HG03521 (cell line): ENCODE data around the gene GTF2I.
"Not testable (repeated sequence)": the region's sequence is repeated elsewhere in the genome, so short reads cannot be mapped to it uniquely, and the experiment has no call there.

Source experiments
- ATAC-seq: cut with Tn5 transposase; IDR thresholded peaks from one replicate; pipeline ENCODE4 v1.9.1; 2021; ENCODE audit warnings: mild to moderate bottlenecking, moderate library complexity; ENCODE audit not compliant: unreplicated experiment

The GTF2I gene

DNA sequence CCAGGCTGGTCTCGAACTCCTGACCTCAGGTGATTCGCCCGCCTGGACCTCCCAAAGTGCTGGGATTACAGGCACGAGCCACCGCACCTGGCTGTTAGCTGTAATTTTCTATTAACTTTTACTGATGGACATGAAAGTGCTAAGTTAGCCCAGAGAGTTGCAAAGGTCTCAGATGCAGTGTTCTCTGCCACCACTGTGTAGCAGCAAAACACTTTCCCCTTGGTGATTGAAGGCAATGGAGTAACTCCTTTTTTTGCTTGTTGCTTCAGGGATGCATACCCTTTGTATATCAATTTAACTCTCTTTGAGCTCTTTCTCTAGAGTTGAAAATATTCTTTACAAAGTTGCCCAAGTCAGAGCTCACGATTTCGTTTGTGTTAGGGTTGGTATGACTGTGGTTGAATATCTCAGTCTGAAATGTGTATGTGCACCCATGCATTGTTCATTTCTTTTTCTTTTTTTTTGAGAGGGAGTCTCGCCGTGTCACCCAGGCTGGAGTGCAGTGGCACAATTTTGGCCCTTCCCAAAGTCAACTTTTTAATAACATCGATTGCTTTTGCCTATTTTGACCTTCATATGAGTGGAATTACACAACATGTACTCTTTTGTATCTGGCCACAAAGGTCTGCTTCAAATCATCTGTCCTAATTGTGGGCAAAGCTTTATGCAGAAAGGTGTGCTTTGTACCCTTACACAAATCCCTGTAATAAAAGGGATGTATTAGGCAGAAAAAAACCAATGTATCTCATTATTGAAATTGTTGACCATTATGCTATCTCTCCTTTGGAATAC is 52.6 kb downstream of the GTF2I start:
- ATAC-seq: no peak

DNA sequence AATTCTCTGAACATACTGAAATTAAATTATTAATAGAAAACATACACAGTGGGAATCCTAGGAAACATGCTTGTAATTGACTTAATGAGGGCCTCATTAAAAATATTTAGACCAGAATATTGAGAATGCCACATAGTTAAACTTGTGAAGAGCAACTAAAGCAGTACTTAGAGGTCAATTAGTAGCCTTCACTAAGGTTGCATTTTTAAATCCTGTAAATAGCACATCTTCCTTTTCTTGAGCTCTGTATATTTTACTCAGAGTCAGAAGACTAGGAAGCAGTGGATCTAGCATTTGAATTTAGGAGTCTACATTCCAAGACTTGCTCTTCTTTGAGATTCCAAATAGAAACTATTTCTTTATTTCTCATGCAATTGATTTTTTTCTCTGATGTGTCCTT is 56.0 kb downstream of the GTF2I start:
- no peak for ATAC-seq

DNA sequence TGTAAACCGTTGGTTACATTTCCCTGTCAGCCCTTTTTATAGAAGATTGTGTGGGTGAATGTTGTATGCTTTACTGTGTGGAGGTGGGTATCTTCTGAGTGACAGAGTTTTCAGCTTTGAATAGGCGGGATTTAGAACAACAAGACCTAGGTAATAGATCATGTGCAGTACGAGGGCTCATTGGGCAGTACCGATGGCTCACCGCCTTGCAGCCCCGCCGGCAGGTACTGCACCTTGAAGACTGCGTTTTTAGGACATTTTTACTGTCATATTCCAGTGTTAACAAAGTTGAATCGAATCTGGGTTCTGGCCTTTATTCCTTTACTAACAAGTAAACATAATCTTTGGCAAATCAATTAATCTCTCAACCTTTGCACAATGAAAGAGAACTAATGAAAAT is 60.4 kb downstream of the GTF2I start:
- ATAC-seq: no peak

DNA sequence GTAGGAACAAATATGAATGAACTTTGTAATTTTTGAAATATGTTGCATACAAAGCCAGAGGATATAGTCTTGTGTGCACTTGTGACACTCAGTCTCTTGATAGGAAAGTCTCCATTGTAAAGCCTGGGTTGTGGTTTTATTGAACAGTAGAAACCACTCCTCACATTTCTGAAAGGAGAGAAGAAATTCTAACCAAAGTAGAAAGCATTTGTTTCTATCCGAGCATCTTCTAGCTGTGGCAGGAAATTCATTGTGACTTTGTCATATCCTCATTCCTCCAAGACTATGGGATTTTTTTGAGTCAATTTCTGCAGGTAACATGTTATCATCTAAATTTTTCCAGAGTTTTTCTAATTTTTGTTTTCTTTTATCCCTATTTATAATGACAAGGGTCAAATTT is 60.8 kb downstream of the GTF2I start:
- no peak for ATAC-seq

DNA sequence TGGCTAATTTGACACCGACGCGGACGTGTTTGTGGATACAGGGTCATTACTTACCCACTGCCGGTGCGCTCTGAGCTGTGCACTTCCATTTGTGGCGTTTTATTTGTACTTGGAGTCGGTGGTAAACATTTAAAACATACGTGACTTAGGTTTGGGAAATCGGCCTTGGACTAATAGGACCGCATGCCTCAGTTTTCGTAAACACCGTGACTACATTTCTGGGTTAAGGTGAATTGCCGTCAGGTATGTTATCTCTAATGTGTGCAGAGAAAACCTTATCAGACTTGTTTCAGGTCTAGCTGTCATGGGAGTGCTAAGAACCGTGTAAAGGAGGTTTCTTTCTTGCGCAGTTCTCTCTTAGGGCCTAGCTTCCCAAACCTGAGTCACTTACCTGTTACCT is 64.6 kb downstream of the GTF2I start:
- ATAC-seq: no peak

DNA sequence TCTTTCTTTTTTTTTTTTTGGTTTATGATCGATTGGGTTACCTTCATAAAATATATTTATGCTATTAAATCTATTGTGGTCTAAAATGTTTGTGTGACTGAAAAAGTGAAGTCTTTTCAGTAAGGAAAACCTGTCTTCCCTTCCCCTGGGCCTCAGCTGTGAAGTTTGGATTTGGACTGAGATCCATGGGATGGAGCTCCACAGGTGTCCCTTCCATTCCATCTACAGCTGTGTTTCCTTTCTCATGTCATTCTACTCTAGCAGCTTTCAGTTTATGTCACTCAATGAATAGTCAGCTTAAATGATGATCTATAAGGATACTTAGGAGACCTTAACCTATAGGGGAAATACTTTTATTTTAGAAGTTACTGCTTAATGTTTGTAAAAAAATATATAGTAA is 68.3 kb downstream of the GTF2I start:
- no peak for ATAC-seq

DNA sequence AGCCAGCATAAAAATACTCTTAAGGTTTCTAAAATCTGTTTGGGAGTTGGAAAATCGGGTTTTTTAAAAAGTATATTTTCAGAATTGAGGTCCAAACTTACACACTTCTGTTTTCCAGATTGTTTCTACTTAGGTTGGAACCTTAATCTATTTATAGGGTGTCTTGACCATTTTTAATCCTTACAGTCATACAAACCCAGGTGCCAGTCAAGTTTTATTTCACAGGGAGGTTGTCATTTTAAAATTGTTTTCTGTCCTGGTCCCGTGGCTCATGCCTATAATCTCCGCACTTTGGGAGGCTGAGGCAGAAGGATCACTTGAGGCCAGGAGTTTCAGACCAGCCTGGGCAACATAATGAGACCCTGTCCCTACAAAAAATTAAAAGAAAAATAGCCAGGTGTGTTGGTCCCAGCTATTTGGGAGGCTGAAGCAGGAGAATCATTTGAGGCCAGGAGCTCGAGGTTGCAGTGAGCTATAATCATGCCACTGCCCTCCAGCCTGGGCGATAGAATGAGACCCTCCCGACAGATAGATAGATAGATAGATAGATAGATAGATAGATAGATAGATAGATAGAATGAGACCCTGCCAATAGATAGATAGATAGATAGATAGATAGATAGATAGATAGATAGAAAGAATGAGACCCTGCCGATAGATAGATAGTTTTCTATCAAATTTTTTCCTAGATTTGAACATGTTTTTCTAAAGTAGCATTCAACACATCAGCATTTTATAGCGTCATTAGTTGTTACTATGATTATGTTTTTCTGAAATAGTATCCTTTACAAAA is 69.0 kb downstream of the GTF2I start:
- no peak for ATAC-seq

DNA sequence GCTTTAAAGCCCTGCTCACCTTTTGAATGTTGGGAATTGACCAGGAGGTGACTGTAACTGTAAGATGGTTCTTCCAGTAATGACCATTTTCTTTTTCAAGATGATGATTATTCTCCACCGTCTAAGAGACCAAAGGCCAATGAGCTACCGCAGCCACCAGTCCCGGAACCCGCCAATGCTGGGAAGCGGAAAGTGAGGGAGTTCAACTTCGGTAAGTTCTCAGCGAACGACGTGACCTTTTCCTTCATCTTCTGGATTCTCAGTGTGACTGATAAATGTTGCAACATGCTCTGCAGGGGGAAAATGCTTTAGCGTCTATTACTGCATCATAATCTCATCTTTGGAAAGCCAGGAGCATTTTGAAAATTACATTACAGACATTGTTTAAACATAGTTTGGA is 71.2 kb downstream of the GTF2I start:
- ATAC-seq: not testable (repeated sequence)

DNA sequence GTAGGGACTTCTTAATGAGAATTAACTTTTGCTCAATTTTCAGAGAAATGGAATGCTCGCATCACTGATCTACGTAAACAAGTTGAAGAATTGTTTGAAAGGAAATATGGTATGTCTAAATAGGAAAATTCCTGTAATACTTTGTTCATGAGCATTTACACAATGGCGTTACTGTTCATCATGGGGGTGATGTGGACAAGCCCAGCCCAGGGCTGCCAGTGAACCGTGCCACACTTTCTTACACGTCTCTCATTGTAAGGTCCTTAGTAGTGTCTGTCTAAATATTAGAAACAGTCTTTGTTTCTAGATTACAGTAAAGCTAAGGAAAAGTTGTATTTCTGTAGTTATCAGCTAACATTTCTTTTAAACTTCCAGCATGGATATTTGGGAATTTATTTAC is 72.7 kb downstream of the GTF2I start:
- ATAC-seq: not testable (repeated sequence)

DNA sequence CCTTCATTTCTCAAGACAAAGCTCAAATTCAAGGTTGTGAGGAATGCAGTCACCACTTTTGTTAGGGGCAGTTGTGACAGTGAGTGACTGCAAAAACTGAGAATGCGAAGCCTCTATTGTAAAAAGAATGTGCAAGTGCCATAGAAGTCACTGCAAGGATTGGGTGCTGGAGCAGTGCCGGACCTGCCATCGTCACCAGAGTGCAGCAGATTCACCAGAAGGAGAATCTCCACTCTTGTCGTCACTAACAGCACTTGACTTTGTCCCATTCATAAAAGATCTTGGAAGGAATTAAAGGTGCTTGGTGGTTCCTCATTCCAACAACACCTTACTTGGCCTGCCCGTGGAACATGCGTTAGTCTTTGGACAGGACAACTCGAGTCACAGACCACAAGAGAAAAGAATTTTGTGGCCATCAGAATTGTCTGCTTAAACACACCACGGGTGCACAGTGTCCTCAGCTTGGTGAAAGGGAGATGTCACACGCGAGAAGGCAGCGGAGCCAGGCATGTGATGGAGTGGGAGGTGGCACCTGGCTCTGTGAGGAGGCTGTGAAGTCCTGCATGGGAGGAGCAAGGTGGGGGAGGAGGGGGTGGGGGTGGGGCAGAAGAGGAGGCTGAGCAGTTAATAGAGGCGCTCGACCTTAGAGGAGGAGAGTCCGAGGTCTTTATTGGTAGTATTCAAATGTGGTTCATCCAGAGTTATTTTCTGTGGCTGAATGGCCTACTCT is 82.6 kb downstream of the GTF2I start:
- ATAC-seq: not testable (repeated sequence)

DNA sequence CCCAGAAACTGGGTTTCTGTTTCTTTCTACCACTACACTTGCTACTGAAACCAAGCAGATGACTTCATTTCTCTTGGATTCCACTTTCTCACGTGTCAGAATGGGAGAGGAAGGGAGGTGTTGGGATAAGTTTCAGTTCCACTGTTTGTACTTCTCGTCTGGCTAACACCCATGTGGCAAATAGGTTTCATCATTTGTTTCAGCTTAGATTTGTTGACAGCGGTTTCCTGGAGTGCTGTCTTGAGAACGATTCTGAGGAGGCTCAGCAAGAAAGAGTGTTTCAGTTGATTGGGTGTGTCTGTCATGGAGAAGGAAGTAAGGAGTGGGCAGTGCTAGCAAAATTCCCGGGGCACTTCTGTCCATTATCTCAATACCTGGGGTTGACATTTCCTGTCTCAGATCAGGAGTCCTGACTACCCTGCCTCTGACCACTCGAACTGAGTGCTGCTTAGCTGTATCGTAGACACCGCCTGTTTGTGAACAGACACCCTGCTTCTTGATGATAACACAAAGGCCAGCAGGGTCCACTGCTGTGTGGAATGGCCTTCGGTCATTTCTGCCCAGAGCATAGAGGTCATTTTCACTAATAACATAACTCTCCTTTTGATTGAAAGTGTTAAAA is 86.5 kb downstream of the GTF2I start:
- not testable (repeated sequence) for ATAC-seq

DNA sequence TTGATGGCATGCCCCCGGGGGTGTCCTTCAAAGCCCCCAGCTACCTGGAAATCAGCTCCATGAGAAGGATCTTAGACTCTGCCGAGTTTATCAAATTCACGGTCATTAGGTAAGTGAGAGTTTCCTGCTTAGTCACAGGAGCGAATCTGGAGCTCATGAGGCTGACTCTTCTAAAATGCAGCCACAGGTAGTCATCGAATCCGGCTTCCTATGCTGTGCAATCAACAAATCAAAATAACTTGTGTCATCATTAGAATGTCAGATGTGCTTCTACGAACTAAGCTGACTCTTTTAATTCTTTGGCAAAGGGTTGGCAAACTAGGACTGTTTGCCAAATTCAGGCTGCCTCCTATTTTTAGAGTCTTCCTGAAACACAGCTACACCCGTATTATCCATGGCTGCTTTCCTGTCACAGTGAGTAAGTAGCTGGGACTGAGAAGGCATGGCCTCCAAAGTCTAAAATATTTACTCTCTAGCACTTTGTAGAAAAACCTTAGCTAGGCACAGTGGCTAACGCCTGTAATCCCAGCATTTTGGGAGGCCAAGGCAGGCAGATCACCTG is 96.5 kb downstream of the GTF2I start:
- not testable (repeated sequence) for ATAC-seq

DNA sequence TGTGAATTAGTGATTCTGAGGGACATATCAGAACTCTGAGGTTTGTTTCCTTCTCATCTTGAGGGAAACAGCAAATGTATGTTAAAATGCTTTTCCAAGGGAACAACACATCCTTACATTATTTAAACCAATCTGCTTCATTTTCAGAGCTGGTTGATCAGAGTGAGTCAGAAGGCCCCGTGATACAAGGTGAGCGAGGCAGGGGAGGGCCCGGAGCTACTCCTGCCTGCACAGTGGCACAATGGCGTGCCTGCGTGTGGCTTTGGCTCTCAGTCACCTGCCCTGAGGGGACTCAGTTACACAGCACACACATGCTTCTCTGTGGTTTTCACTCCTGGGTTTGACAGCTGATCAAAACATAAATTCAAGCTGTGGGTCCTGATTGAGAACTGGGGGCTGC is 99.2 kb downstream of the GTF2I start:
- not testable (repeated sequence) for ATAC-seq

DNA sequence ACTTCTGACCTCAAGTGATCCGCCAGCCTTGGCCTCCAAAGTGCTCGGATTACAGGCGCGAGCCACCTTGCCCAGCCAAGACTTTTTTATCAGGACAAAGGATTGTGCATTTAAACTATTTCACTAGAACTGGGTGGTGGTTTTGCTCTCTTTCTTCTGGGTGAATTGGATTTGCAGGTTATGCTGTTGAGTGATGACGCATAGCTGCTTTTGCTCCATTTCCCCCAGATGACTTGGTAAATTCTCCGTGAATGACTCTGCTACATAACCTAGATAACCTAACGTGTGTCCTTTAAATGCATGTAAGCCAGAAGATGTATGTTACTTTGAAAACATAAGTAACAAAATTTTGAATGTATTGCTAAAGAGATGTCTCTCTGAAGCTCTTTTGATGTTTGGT is 100.8 kb downstream of the GTF2I start:
- ATAC-seq: not testable (repeated sequence)

DNA sequence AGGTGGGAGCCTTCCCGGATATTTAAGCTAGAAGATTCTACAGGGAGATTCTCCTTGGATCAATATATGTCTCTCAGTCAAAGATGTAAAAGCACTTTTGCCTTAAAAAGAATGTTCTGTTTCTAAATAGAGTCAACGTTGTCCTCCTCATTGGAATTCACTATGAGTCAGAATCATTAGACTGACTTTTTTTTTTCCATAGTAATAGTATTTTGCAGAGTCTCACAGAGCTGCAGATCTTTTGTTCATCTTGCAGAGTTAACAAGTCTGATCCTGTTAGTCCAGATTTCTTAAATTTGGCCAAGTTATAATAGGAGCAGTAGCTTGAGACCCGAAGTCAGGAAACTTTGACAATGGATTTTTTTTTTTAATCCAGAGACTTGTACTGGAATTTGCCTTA is 101.5 kb downstream of the GTF2I start:
- not testable (repeated sequence) for ATAC-seq

DNA sequence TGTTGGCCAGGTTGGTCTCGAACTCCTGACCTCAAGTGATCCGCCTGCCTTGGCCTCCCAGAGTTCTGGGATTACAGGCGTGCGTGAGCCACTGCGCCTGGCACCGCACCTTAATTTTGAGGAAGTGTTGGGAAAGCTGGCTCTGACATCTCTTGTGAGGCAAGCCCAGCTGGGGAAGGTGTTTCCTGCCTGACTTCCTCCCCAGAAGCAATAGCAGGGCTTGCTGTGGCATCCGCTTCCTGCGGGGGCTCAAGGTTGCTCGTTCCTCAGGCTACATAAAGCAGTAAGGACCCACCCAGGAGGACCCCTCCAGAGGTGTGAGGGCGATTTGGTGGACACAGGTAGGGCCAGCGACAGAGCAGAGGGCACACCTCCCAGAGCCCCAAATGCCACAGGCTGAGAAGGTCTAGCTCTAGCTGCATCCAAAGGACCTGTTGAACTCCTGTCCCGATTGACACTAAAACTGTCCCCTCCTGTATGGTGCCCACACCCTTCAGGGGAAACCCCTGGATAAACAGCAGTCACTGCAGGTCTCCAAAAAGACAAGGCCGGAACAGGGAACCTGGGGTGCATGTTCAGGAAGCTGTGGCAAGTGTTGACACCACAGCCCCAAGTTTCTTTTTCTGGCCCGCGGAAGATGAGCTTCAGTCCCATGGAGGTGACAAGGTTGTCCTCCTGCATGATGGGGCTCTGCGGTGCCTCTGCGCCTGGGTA is 107.8 kb downstream of the GTF2I start:
- peak; percentile 16 for ATAC-seq

DNA sequence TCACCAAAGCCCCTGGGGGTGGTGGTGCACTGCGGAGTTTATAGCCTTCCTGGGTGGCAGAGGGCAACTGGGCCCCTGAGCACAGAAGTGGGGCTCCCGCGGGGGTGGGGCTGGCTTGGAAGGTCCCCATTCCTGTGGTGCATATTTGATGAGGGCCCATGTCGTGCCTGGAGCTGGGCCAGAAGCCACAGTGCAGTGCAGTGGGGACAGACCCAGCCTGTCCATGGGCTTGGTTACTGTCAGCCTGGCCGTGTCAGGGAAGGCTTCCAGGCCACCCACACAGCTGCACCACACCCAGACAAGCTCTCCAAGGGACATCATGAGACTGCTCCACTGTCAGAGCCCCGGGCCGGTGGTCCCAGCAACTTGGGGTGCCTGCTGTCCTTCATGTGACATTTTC is 109.0 kb downstream of the GTF2I start:
- not testable (repeated sequence) for ATAC-seq

DNA sequence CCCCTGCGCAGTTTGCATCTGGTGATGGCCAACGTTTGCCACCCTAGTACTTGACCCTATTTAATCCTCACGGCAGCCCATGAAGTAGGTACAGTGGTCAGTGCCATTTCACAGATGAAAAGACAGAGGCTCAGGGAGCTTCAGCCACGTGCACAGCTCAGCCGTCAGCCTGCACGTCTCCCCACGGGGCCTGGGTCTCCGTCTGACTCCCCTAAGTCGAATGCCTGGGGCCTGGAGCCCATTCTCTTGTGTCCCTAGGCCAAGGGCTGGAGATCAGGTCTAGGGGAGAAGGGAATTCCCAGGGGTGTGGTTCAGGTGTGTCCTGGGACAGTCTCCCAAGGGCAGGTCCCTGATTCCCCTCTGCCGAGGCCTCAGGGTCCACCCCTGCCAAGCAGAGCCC is 109.5 kb downstream of the GTF2I start:
- ATAC-seq: not testable (repeated sequence)

DNA sequence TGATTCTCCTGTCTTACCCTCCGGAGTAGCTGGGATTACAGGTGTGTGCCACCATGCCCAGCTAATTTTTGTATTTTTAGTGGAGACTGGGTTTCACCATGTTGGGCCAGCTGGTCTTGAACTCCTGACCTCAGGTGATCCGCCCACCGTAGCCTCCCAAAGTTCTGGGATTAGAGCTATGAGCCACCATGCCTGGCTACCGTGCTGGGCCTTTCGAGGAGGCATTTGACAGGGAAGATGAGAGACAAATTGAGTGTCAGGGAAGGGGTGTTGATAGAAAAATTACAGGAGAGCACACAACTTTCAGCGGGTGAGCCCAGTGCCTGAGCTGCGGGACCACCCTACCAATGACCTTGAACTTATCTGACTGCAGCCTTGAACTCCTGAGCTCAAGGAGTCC is 112.5 kb downstream of the GTF2I start:
- not testable (repeated sequence) for ATAC-seq

DNA sequence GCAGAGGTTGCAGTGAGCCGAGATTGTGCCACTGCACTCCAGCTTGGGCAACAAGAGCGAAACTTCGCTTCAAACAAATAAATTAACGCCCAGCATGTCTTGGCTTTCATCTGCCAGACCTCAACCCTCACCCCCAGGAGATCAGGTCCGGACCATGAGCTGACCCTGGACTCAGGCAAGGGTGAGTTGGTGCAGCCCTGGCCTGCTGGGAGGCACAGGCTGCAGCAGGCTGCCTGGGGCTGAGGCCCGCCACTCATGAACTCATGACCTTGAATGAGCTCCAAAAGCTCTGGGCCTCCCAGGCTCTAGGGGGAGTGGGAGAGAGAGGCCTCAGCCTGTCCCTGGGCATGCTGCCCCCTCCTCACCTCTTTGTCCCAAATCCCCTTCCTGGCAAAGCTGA is 114.6 kb downstream of the GTF2I start:
- not testable (repeated sequence) for ATAC-seq
